GM21529 (cell line): ENCODE measurements around the gene REC114.

Experiments
- ATAC-seq: cut with Tn5 transposase; IDR thresholded peaks from one replicate; pipeline ENCODE4 v1.9.1; 2021; ENCODE audit not compliant: unreplicated experiment

REC114 gene

GRCh38 chr15:73601451-73602445 is 158.8 kb downstream of the REC114 start:
- no peak for ATAC-seq

GRCh38 chr15:73602446-73602843 is 159.5 kb downstream of the REC114 start:
- no peak for ATAC-seq

GRCh38 chr15:73602992-73603391 is 160.0 kb downstream of the REC114 start:
- no peak for ATAC-seq

- ATAC-seq: no peak
Measured at GRCh38 chr15:73604477-73604876, 161.5 kb downstream of the REC114 start.

- ATAC-seq: no peak
Measured at GRCh38 chr15:73605759-73606436, 162.9 kb downstream of the REC114 start.

- no peak for ATAC-seq
Measured at GRCh38 chr15:73607405-73607804, 164.4 kb downstream of the REC114 start.

- no peak for ATAC-seq
Measured at GRCh38 chr15:73607843-73608242, 164.9 kb downstream of the REC114 start.

GRCh38 chr15:73608475-73608874 is 165.5 kb downstream of the REC114 start:
- ATAC-seq: no peak

- no peak for ATAC-seq
Measured at GRCh38 chr15:73608941-73609340, 166.0 kb downstream of the REC114 start.
